AG08396 (cell line): ENCODE results near the gene EIF3C.
"Not testable (repeated sequence)": the region's sequence is repeated elsewhere in the genome, so short reads cannot be mapped to it uniquely, and the experiment has no call there.

Experiments used
- DNase-seq: peaks from one replicate; pipeline ENCODE4 v3.0.0; 2012; ENCODE audit warnings: low spot score, mixed read lengths

The EIF3C gene

GRCh38 chr16:28711220-28712083, at the start of gene EIF3C:
Gene EIF3C, plus strand, starts transcription at chr16:28711464. Its CDS starts 223 bp downstream, at chr16:28711687.
- DNase-seq, result not testable (repeated sequence)

- DNase-seq, result not testable (repeated sequence)
Observed at GRCh38 chr16:28666264-28666663, 45.0 kb upstream of the EIF3C start.

- DNase-seq, result not testable (repeated sequence)
Observed at GRCh38 chr16:28667480-28667879, 43.8 kb upstream of the EIF3C start.

- DNase-seq, result not testable (repeated sequence)
Observed at GRCh38 chr16:28668199-28668598, 43.1 kb upstream of the EIF3C start.

GRCh38 chr16:28688327-28688952, 22.8 kb upstream of the EIF3C start:
- DNase-seq, result not testable (repeated sequence)

- not testable (repeated sequence) for DNase-seq
Observed at GRCh38 chr16:28689425-28689824, 21.8 kb upstream of the EIF3C start.

- DNase-seq, result not testable (repeated sequence)
Observed at GRCh38 chr16:28691722-28692121, 19.5 kb upstream of the EIF3C start.

GRCh38 chr16:28693257-28693950, 17.9 kb upstream of the EIF3C start:
- not testable (repeated sequence) for DNase-seq

GRCh38 chr16:28699792-28700191, 11.5 kb upstream of the EIF3C start:
- not testable (repeated sequence) for DNase-seq

GRCh38 chr16:28700349-28700748, 10.9 kb upstream of the EIF3C start:
- not testable (repeated sequence) for DNase-seq

GRCh38 chr16:28701384-28701783, 9.9 kb upstream of the EIF3C start:
- not testable (repeated sequence) for DNase-seq

- DNase-seq, result not testable (repeated sequence)
Observed at GRCh38 chr16:28704246-28704645, 7.0 kb upstream of the EIF3C start.

- DNase-seq, result not testable (repeated sequence)
Observed at GRCh38 chr16:28722852-28723650, 11.8 kb downstream of the EIF3C start.

GRCh38 chr16:28731253-28731652, 20.0 kb downstream of the EIF3C start:
- not testable (repeated sequence) for DNase-seq

GRCh38 chr16:28732455-28733124, 21.3 kb downstream of the EIF3C start:
- DNase-seq, result not testable (repeated sequence)

GRCh38 chr16:28739787-28740186, 28.5 kb downstream of the EIF3C start:
- not testable (repeated sequence) for DNase-seq

GRCh38 chr16:28740631-28741030, 29.4 kb downstream of the EIF3C start:
- DNase-seq, result not testable (repeated sequence)

- DNase-seq, result not testable (repeated sequence)
Observed at GRCh38 chr16:28741295-28741694, 30.0 kb downstream of the EIF3C start.

GRCh38 chr16:28746618-28747350, 35.5 kb downstream of the EIF3C start:
- DNase-seq, result not testable (repeated sequence)

GRCh38 chr16:28749997-28750465, 38.8 kb downstream of the EIF3C start:
- not testable (repeated sequence) for DNase-seq
